Stimulated activated CD4-positive, alpha-beta T cell treated with anti-CD3 and anti-CD28 coated beads, Interleukin-2, amount 100 ng/mL, for 24 hours (primary cell): ENCODE data around the gene BMP3.
"Not testable (repeated sequence)": the region's sequence is repeated elsewhere in the genome, so short reads cannot be mapped to it uniquely, and the experiment has no call there.

Source experiments
- DNase-seq, 2 donors: peaks; one replicate each; pipeline ENCODE4 v3.0.0-alpha.2; 2020

BMP3 gene

GRCh38 chr4:81030061-81030980 lies at the start of gene BMP3:
TSS of gene BMP3 (plus strand) at chr4:81030708. CDS start at chr4:81031285, 577 bp downstream.
- DNase-seq, result peak in 1 of 2 donors; percentile 8

- no peak for DNase-seq
These were observed 44.5 kb upstream of the BMP3 start for GRCh38 chr4:80986011-80986410.

GRCh38 chr4:80989921-80990544 lies 40.5 kb upstream of the BMP3 start:
- no peak for DNase-seq

GRCh38 chr4:80990851-80991250 lies 39.7 kb upstream of the BMP3 start:
- no peak for DNase-seq

- no peak for DNase-seq
These were observed 30.6 kb upstream of the BMP3 start for GRCh38 chr4:80999943-81000342.

- no peak for DNase-seq
These were observed 26.9 kb upstream of the BMP3 start for GRCh38 chr4:81003597-81004111.

- no peak for DNase-seq
These were observed 23.1 kb upstream of the BMP3 start for GRCh38 chr4:81007417-81007816.

- DNase-seq, result not testable (repeated sequence)
These were observed 13.9 kb upstream of the BMP3 start for GRCh38 chr4:81016566-81016965.

GRCh38 chr4:81019006-81019405 lies 11.5 kb upstream of the BMP3 start:
- DNase-seq, result no peak

- no peak for DNase-seq
These were observed 9.2 kb upstream of the BMP3 start for GRCh38 chr4:81021142-81021944.

- no peak for DNase-seq
These were observed 8.5 kb upstream of the BMP3 start for GRCh38 chr4:81021981-81022380.

- DNase-seq, result no peak
These were observed 7.0 kb upstream of the BMP3 start for GRCh38 chr4:81023484-81023883.

- peak in 1 of 2 donors; percentile 5 for DNase-seq
These were observed 678 bp downstream of the BMP3 start for GRCh38 chr4:81030981-81031791.

- no peak for DNase-seq
These were observed 1.5 kb downstream of the BMP3 start for GRCh38 chr4:81031796-81032551.

GRCh38 chr4:81032771-81033684 lies 2.5 kb downstream of the BMP3 start:
- no peak for DNase-seq

- no peak for DNase-seq
These were observed 8.3 kb downstream of the BMP3 start for GRCh38 chr4:81038636-81039350.

- DNase-seq, result no peak
These were observed 9.0 kb downstream of the BMP3 start for GRCh38 chr4:81039351-81039972.

GRCh38 chr4:81040012-81040659 lies 9.6 kb downstream of the BMP3 start:
- no peak for DNase-seq
